ENCODE measurements around the gene UGT3A2. TPM values are rescaled to one million over a fixed set of nuclear protein-coding genes. Genes with fewer than 3 reads are reported as not detected.
A peak's percentile ranks its signal among the peaks of the same experiment; 100 is the strongest.

Gene UGT3A2, protein sequence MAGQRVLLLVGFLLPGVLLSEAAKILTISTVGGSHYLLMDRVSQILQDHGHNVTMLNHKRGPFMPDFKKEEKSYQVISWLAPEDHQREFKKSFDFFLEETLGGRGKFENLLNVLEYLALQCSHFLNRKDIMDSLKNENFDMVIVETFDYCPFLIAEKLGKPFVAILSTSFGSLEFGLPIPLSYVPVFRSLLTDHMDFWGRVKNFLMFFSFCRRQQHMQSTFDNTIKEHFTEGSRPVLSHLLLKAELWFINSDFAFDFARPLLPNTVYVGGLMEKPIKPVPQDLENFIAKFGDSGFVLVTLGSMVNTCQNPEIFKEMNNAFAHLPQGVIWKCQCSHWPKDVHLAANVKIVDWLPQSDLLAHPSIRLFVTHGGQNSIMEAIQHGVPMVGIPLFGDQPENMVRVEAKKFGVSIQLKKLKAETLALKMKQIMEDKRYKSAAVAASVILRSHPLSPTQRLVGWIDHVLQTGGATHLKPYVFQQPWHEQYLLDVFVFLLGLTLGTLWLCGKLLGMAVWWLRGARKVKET
- 27.0 and 29.6 TPM in 2 replicates for total RNA-seq (2014; rRNA removed; shearing (Covaris generic))
- polyA plus RNA-seq (2016; fragmentation: Nextera tagmentation; extraction: Ambion mirVana), result 17.2 and 19.5 TPM in 2 replicates
- long read RNA-seq, transcript UGT3A2-201 (7 exons, 2,355 nt), result major isoform, 7 of 14 reads
- long read RNA-seq, partial matches to known transcripts, result 3 of 14 reads
- long read RNA-seq, other reads (novel, unspliced or antisense), result 1 of 14 reads

- Histone ChIP-seq H3K4me3 (peak within 1 kb of the TSS; percentile 63), H3F3A (replicated peaks; ENCODE audit: low read depth) (no peaks in the 10 kb centered on the region), H3K4me1 (ENCODE audit: insufficient read depth) (peaks cover 13% of the 10 kb centered on the region), H3K27me3 (ENCODE audit: insufficient read depth) (peaks cover 7% of the 10 kb centered on the region; the same call in 1 of the 2 replicates), H3K79me2 (replicated peaks; ENCODE audit: insufficient read depth) (no peaks in the 10 kb centered on the region; the same call in none of the 2 replicates), H3K9me2 (ENCODE audit: insufficient read depth) (peaks cover 6% of the 10 kb centered on the region; the same call in 1 of the 2 replicates), H2AFZ (peak within 1 kb of the TSS; percentile 84), H4K20me1 (replicated peaks; ENCODE audit: insufficient read depth) (no peaks in the 10 kb centered on the region), H3K36me3 (ENCODE audit: insufficient read depth) (peaks cover 12% of the 10 kb centered on the region; the same call in 1 of the 2 replicates), H3K27ac (ENCODE audit: low read depth) (no peak within 1 kb of the TSS), H3K4me2 (peak within 1 kb of the TSS; percentile 79)
- Mint-ChIP-seq H3K9me3 (peaks cover 7% of the 10 kb centered on the region; the same call in 1 of the 3 replicates), H3K27me3 (ENCODE audit: insufficient read depth, low read depth, poor library complexity) (peaks cover 3% of the 10 kb centered on the region), H3K4me1 (peaks cover 15% of the 10 kb centered on the region), H3K36me3 (ENCODE audit: low read depth) (peaks cover 24% of the 10 kb centered on the region), H3K4me3 (peak within 1 kb of the TSS; percentile 87), H3K27ac (peak within 1 kb of the TSS; percentile 72)
- TF ChIP-seq NANOG (IDR thresholded peaks at IDR 0.05; ENCODE audit: borderline replicate concordance) (no peak), CREB1 (CRISPR knock-in tag; IDR thresholded peaks at IDR 0.05; ENCODE audit: low read depth) (0 out of 2 replicates have a peak, but pooled peaks have one; percentile 6), EZH2phosphoT487 (IDR thresholded peaks at IDR 0.05; ENCODE audit: unreplicated experiment) (no peak), ZNF462 (CRISPR knock-in tag; IDR thresholded peaks at IDR 0.05) (no peak), POLR2AphosphoS5 (IDR thresholded peaks at IDR 0.05; ENCODE audit: low read depth) (peak; percentile 96), EZH2 (IDR thresholded peaks at IDR 0.05; ENCODE audit: low read depth, unreplicated experiment) (no peak)
- TF ChIP-seq, protein P1, sequence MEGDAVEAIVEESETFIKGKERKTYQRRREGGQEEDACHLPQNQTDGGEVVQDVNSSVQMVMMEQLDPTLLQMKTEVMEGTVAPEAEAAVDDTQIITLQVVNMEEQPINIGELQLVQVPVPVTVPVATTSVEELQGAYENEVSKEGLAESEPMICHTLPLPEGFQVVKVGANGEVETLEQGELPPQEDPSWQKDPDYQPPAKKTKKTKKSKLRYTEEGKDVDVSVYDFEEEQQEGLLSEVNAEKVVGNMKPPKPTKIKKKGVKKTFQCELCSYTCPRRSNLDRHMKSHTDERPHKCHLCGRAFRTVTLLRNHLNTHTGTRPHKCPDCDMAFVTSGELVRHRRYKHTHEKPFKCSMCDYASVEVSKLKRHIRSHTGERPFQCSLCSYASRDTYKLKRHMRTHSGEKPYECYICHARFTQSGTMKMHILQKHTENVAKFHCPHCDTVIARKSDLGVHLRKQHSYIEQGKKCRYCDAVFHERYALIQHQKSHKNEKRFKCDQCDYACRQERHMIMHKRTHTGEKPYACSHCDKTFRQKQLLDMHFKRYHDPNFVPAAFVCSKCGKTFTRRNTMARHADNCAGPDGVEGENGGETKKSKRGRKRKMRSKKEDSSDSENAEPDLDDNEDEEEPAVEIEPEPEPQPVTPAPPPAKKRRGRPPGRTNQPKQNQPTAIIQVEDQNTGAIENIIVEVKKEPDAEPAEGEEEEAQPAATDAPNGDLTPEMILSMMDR (conservative IDR thresholded peaks at IDR 0.05; ENCODE audit: low read depth in 2 of 2), result 0 out of 4 replicates have a peak, but pooled peaks of 1 of the 2 experiments have one; percentile 2
- DNase-seq (ENCODE audit: low spot score) (peak; percentile 95), ATAC-seq (peak; percentile 99)
Measured at GRCh38 chr5:36066540-36067210, at the start of gene UGT3A2. TSS of gene UGT3A2 (minus strand) at chr5:36066882. CDS start at chr5:36066789, 93 bp downstream.
